TTC549 (cell line): Measurements from ENCODE around the gene PRICKLE4.

Source experiments
- FAIRE-seq: peaks from 2 replicates; lab custom pipeline; 2012; peaks lifted over from hg19 to GRCh38; lab: Jason Lieb, UNC

The PRICKLE4 gene

GRCh38 chr6:41774841-41775240 is 5.7 kb upstream of the PRICKLE4 start:
- no peak for FAIRE-seq

GRCh38 chr6:41775293-41775882 is 5.2 kb upstream of the PRICKLE4 start:
- no peak for FAIRE-seq

GRCh38 chr6:41777551-41778285 is 2.9 kb upstream of the PRICKLE4 start:
- no peak for FAIRE-seq

DNA sequence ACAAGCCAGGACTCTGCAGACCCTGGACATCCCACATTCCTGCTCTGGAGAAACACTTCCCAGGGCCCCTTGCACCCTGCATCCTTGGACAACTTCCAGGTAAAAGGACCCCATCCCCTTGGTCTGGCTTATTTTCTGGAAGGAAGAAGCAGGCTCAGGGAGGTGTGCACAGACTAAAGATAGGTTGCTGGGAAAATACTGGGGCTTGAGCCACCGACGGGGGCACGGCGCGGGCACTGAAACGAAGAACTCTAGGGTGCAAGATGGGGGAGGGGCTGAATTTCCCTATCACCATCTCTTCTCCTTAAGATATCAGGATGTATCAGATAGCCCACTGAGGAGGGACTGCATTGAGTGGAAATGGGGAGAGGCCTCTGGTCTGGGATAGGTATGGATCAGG is 1.7 kb upstream of the PRICKLE4 start:
- FAIRE-seq: no peak

- FAIRE-seq: no peak
Measured at GRCh38 chr6:41779336-41779735, 1.2 kb upstream of the PRICKLE4 start.

DNA sequence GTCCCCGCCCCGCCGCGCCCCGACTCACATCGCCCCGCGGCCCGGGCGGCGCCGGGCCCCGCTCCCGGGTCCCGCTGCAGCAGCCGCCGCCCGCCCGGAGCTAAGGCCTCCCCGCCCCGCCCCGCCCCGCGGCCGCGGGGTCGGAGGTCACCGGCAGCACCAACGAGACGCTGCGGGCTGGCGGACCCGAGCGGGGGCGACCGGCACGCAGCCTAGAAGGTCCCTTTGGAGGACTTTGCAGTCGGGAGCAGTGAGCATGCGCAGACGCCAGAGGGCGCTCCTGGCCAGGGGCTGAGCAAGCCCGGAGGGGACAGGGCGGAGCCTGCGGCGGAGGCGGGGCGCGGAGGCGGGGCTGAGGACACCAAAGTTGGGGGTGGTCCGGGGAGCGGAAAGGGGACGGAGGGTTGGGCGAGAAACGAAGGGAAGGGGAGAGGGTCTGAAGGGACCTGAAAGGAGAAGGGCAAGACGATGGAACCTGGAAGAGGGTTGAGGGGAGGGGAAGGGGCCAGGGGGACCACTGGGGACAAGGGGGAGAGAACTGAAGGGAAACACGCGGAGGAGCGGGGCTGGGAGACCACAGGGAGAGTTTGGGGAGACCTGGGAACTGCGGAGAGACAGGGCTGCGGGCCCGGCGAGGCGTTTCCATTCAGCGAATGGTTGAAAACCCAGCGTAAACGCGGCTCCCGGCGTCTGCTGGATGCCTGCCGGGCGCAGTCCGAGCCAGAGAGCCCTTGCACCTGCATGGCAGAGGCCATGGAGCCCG is 613 bp upstream of the PRICKLE4 start, which contains the start of gene FRS3:
FRS3 (minus strand) TSS at position 113 of the 763 bp plus-strand sequence. CDS start 2,913 bp downstream, outside the sequence.
- FAIRE-seq: no peak

DNA sequence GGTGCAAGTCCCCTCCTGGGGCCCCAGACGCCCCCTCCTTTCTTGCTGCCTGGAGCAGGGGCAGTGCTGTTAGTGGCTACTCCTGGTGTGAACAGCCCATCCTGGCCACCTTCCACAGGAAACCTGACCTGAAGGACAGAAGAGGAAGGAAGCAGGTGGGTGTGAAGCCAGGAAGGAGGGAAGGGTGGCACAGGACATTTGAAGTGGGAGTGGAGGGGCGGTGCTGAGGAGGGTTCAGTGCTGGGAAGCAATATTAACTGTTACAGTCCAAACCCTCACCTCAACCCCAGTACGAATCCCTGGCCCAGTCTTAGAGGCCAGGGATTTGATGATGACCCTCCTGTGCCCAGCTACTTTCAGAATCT is 766 bp downstream of the PRICKLE4 start:
- no peak for FAIRE-seq

DNA sequence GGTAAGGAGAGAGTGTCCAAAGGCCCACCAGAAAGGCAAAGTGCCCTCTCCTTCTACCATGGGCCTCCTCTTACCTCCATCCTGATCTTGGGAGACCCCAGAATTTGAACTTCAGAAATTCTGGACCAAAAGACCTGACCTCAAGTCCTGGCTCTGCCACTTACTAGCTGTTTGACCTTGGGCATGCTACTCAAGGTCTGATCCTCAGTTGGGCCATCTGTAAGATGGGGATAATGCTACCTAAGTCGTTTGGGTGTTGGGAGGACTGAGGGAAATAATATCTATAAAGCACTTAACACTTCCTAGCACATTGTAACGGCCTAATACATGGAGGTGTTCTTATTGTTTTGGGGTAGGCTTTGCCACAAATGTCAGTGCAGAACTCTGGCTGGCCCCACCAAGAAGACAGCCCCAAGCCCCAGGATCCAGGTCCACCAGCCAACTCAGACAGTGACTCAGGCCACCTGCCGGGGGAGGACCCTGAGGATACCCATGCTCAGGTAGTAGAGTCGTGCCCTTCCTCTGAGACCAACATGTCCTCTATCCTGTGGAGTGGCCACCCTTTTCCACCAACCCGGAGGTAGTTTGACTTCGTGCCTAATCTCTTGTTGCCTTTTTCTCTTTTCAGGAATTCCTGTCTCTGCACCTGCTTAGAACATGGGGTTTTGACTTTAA is 2.7 kb downstream of the PRICKLE4 start:
- FAIRE-seq: no peak

GRCh38 chr6:41784581-41785171 is 4.1 kb downstream of the PRICKLE4 start:
- FAIRE-seq: no peak

DNA sequence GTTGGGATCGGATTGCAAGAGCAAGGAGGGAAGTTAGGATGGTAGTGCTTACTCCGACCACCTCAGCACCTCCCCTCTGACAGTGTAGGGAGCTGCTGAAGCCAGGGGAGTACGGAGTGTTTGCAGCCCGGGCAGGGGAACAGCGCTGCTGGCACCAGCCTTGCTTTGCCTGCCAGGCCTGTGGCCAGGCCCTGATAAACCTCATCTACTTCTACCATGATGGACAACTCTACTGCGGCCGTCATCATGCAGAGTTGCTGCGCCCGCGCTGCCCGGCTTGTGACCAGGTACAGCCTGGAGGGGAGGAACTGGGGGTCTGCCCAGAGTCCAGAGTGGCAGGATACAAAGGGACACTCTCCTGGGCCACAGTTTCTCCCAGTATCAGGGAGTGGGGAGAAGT is 4.7 kb downstream of the PRICKLE4 start:
- FAIRE-seq: no peak

GRCh38 chr6:41785689-41786450 is 5.3 kb downstream of the PRICKLE4 start:
- no peak for FAIRE-seq

DNA sequence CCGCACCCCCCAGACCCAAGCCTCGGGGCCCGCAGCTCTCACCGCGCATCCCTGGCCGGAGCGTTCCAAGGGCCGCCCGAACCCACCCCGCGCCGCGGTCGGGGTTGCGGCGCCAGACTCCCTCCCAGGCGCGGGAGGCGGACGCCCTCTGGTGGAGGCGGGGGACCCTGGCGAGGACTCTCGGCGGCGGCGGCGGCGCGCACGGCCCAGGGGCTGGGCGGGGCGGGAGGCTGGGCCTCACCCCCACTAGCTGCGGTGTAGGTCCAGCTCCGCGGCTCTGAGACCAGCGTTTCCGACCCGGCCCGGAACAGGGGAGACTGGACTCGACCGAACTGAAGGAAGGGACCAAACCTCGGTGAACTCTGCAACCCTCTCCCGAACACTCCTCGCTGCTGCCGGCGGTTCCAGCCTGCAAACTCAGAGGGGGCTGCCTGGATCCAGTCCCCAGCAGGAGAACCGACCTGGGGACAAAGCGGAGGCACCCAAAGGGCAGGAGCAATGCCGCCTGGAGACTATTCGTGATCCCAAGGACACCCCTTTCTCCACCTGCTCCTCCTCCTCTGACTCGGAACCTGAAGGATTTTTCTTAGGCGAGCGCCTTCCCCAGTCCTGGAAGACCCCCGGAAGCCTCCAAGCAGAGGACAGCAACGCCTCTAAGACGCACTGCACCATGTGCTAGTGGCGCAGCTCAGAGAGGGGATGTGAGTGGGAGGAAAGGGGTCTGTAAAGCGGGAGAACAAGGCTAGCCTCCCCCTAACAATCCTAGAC is 6.1 kb downstream of the PRICKLE4 start:
- no peak for FAIRE-seq

DNA sequence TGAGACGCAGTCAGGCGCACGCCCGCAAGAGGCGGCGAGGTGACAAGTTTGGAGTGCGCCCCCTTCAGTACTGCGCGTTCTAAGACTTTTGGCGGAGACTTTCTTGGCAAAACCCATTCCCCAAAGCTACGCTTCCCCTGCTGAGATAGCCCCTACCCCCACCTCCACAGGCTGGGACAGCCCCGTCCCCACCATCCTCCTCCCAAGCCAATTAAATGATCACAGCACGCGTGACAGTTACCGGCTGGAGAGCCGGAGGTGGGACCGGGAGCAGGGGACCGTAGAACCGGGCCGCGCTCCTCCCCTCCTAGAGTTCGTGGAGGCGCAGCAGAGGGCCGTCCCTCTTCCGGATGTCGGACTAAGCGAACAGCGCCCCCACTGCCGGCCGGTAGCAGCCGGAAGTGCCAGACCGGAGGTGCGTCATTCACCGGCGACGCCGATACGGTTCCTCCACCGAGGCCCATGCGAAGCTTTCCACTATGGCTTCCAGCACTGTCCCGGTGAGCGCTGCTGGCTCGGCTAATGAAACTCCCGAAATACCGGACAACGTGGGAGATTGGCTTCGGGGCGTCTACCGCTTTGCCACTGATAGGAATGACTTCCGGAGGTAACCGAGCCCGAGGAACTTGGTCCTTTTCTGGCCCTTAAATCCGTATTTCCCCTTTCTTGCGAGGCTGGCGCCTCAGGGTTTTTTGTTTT is 6.8 kb downstream of the PRICKLE4 start, which contains the start of gene TOMM6:
TOMM6 (plus strand) TSS at position 476 of the 699 bp plus-strand sequence; CDS start at position 480, 4 bp downstream.
- FAIRE-seq: no peak

- no peak for FAIRE-seq
Measured at GRCh38 chr6:41789390-41789724, 8.8 kb downstream of the PRICKLE4 start.

DNA sequence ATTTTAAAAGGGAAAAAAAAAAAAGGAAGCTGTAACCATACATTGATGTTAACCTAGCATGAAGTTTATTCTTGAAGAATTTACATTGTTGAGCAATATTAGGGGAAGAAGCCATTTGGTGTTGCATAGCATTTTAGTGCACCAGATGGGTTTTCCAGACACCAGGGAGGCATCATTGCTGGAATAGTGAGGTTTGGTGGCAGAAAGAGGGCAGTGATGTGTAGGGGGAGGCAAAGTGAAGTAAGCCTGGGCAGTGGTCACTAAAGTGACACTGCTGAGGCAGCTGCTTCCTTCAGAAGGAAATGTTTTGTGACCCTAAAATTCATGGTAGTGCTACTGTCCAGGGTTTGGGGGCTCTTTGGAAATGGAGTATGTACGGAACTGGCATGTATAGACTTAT is 9.5 kb downstream of the PRICKLE4 start:
- no peak for FAIRE-seq

GRCh38 chr6:41791305-41791704 is 10.7 kb downstream of the PRICKLE4 start:
- FAIRE-seq: no peak

DNA sequence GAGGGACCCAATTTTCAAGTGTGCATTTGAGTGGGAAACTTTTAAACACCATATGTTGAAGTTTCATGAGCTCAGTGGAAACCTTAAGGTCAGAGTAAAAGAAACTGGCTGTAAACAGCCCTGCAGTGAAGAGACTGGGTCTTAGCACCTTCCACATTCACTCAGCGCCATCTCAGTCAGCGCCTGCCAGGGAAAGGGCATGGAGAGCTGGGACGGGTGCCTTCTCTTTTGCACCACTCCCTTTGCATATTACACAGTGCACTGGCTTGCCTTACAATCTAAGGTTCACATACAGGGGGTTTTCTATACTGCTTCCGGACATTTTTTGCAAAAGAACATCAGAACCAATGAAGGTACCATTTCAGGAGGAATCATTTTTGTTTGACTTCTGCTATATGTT is 11.4 kb downstream of the PRICKLE4 start:
- no peak for FAIRE-seq

DNA sequence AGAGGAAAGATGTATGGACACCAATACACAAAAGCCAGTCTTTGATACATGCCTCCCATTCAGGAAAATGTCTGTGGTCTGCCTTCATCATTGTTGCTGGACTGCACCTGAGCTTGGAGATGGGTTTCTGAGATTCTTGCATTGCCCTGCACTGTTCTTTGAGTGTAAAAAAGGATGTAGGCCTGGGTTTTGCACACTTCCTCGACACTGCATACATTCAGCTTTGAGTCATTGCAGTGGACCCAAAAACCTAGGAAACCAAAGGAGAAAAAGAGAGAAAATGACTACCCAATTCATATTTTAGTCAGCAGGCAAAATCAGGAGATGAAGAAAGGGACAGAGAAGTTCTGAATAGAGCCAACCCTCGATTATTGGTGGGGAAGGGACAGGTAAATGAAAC is 15.9 kb downstream of the PRICKLE4 start:
- no peak for FAIRE-seq

DNA sequence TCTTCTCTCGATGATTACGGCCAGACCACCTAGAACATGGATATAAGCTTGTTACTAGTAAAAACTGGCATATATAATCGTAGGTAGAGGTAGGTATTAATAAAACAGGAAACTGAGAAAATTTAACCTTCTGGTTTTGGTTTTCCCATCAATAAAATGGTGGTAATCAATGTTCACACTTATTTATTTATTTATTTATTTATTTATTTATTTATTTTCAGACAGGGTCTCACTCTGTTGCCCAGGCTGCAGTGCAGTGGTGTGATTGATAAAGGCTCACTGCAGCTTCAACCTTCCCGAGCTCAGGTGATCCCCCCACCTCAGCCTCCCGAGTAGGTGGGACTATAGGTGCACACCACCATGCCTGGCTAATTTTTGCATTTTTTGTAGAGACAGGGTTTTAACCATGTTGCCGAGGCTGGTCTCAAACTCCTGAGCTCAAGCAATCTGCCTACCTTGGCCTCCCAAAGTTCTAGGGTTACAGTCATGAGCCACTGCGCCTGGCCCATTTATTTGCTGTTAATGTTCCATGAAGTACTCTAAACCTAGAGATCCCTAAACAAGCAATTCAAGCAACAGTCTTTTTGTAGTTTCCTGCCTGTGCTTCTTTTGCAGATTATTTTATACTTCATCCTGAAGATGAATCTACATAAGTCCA is 18.4 kb downstream of the PRICKLE4 start:
- no peak for FAIRE-seq

GRCh38 chr6:41799559-41799911 is 19.0 kb downstream of the PRICKLE4 start:
- no peak for FAIRE-seq
